Activated CD8-positive, alpha-beta T cell treated with anti-CD3 and anti-CD28 coated beads for 36 hours (primary cell): ENCODE data around the gene LRFN2. TPM values are rescaled to one million over a fixed set of nuclear protein-coding genes. Genes with fewer than 3 reads are reported as not detected.

Source experiments
- ATAC-seq: fragments of 200-7000 bp; cut with Tn5 transposase; one replicate; pipeline ENCODE4 v1.10.0; 2021; ENCODE audit warnings: mild to moderate bottlenecking, moderate library complexity
- CTCF ChIA-PET: fragments of 350-600 bp; sonication (Branson Sonifier 250); formaldehyde crosslinking; loops from one replicate; lab custom pipeline; 2021; ENCODE audit warnings: antibody characterized with exemption; lab: Charles Lee
- POLR2A ChIA-PET: fragments of 350-600 bp; sonication (Branson Sonifier 250); formaldehyde crosslinking; loops from one replicate; lab custom pipeline; 2021; ENCODE audit warnings: antibody characterized with exemption; lab: Charles Lee
- DNase-seq: peaks from one replicate; pipeline ENCODE4 v3.0.0-alpha.2; 2020
- H3K27ac Mint-ChIP-seq: one replicate; pipeline ENCODE4 v1.8.0; 2021; ENCODE audit warnings: mild to moderate bottlenecking, mixed read lengths
- H3K27me3 Mint-ChIP-seq: one replicate; pipeline ENCODE4 v1.8.0; 2021; ENCODE audit warnings: mixed read lengths
- H3K36me3 Mint-ChIP-seq: one replicate; pipeline ENCODE4 v1.8.0; 2021; ENCODE audit warnings: low read depth, mixed read lengths
- H3K4me1 Mint-ChIP-seq: one replicate; pipeline ENCODE4 v1.8.0; 2021; ENCODE audit warnings: low read depth, mixed read lengths
- H3K4me3 Mint-ChIP-seq: one replicate; pipeline ENCODE4 v1.8.0; 2021; ENCODE audit warnings: mild to moderate bottlenecking, moderate library complexity, mixed read lengths
- H3K9me3 Mint-ChIP-seq: one replicate; pipeline ENCODE4 v1.8.0; 2021; ENCODE audit warnings: mixed read lengths
- CTCF ChIP-seq: fragments of 200-600 bp; IDR thresholded peaks from one replicate; pipeline ENCODE4 v1.8.0; 2022; ENCODE audit warnings: antibody characterized with exemption, mild to moderate bottlenecking
- intact Hi-C: fragments of 100-400 bp; cut with micrococcal nuclease; formaldehyde crosslinking; loops from one replicate; pipeline ENCODE4 v1.10.0; 2022
- total RNA-seq, 2 experiments: library from RNA; stranded (reverse); gene quantifications; one replicate each; pipeline ENCODE4 v1.2.3, GENCODE V29; 2021

Gene LRFN2
- total RNA-seq, 2 experiments from 2014 or later = not detected

DNA sequence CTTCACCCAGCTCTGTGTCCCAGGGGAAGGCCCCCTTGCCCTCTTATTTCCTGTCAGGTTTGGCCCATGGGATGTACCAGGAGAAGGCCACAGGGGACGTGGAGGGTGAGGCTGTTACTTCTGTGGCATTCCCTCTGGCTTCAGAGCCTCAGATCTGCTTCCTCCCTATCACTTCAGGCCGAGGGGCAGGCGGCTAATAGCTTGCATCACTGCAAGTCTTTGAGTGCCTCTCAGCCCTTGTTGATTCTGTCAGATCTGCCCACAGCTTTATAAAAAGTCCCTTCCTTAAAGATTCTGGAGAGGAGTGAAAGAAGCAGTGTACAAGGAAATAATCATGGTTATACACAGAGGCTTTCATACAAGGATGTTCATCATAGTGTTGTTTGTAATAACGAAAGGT lies 86.9 kb downstream of the LRFN2 start:
- H3K4me3 Mint-ChIP-seq = no peak overlapping the region
- peaks cover 2% of the 10 kb centered on the region for H3K27me3 Mint-ChIP-seq
- no peak for ATAC-seq
- POLR2A ChIA-PET = no interaction called here
- intact Hi-C loops = no loop called here
- TF ChIP-seq CTCF = no peak
- DNase-seq = no peak
- no peaks in the 10 kb centered on the region for H3K36me3 Mint-ChIP-seq
- no peaks in the 10 kb centered on the region for H3K9me3 Mint-ChIP-seq
- H3K27ac Mint-ChIP-seq = no peak overlapping the region
- CTCF ChIA-PET = no interaction called here
- H3K4me1 Mint-ChIP-seq = no peaks in the 10 kb centered on the region

DNA sequence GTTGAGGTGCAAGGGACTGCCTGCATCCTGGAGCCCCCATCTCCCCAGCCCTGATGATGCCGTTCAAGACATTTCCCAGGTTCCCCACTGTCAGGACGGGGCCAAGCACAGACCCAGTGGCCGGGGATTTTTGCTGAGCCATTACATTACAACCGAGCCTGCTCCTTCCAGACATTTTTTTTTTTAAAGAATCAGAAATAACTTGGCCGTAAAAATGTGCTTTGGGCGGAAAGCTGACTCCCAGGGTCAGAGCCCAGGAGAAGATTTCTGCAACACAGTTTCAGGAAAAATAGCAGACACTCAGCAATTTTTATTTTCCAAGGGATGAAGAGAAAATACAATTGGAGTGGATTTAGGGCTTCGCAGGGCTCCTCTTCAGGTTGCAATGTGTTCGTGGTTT lies 87.9 kb downstream of the LRFN2 start:
- DNase-seq (no peak), ATAC-seq (no peak)
- Mint-ChIP-seq H3K4me1 (no peaks in the 10 kb centered on the region), H3K9me3 (no peaks in the 10 kb centered on the region), H3K4me3 (no peak overlapping the region), H3K27me3 (peaks cover 2% of the 10 kb centered on the region), H3K36me3 (no peaks in the 10 kb centered on the region), H3K27ac (no peak overlapping the region)
- intact Hi-C loops = no loop called here
- no peak for TF ChIP-seq CTCF
- ChIA-PET POLR2A (no interaction called here), CTCF (no interaction called here)

GRCh38 chr6:40498148-40498547 lies 89.0 kb downstream of the LRFN2 start:
- POLR2A ChIA-PET = no interaction called here
- no peak overlapping the region for H3K27ac Mint-ChIP-seq
- no peak for DNase-seq
- no peak overlapping the region for H3K4me3 Mint-ChIP-seq
- no peak for TF ChIP-seq CTCF
- H3K9me3 Mint-ChIP-seq = no peaks in the 10 kb centered on the region
- H3K36me3 Mint-ChIP-seq = no peaks in the 10 kb centered on the region
- H3K4me1 Mint-ChIP-seq = no peaks in the 10 kb centered on the region
- ATAC-seq = no peak
- intact Hi-C loops = no loop called here
- CTCF ChIA-PET = no interaction called here
- H3K27me3 Mint-ChIP-seq = peaks cover 2% of the 10 kb centered on the region

DNA sequence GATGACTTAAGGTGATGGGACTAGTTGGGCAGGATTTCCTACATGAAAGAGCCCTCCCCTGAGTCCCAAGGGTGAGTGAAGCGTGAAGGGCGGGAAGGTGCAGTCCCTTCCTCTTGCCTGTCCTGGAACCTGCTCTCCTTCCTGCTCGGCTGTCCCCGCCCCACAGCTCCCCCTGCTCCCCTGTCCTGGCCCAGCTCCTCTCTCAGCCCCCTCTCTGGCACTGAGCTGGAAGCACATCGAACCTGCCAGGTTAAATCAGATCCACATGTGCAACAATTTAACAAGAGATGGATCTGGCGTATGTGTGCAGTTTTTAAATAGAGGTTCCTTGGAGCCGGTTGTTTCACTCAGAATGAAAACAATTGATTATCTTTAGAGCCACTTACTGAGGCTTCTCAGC lies 95.0 kb downstream of the LRFN2 start:
- ChIA-PET CTCF (no interaction called here), POLR2A (no interaction called here)
- no peaks in the 10 kb centered on the region for H3K36me3 Mint-ChIP-seq
- no peak overlapping the region for H3K27ac Mint-ChIP-seq
- DNase-seq (no peak), ATAC-seq (no peak)
- no peaks in the 10 kb centered on the region for H3K4me1 Mint-ChIP-seq
- peaks cover 1% of the 10 kb centered on the region for H3K27me3 Mint-ChIP-seq
- H3K4me3 Mint-ChIP-seq = no peak overlapping the region
- no peaks in the 10 kb centered on the region for H3K9me3 Mint-ChIP-seq
- intact Hi-C loops = no loop called here
- no peak for TF ChIP-seq CTCF

DNA sequence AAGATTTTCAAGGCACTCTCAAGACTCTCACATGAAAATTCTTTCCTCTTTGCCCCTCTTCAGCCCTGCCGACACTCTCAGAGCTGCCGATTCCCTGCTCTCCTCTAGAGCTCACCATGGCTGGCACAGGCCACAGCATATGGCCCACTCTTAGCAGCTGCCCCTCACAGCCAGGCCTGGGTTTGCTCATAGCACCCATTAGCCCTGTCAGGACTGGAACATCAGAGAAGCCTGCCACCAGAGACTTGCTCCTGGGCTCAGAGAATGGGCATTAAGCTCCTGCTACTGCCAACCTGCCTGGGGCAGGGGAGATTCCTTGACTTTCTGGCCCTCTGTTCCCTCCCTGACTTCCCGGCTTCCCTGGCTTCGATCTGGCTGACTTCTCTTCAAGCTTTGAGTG lies 96.7 kb downstream of the LRFN2 start:
- POLR2A ChIA-PET = no interaction called here
- intact Hi-C loops = no loop called here
- ATAC-seq = no peak
- H3K27ac Mint-ChIP-seq = no peak overlapping the region
- no peak for DNase-seq
- no peaks in the 10 kb centered on the region for H3K4me1 Mint-ChIP-seq
- H3K36me3 Mint-ChIP-seq = no peaks in the 10 kb centered on the region
- no peak for TF ChIP-seq CTCF
- no peak overlapping the region for H3K4me3 Mint-ChIP-seq
- CTCF ChIA-PET = interaction anchor here (1.0 kb wide), 1 partner anchor 97 kb away, joined by 3 read pairs; no protein-coding TSS in a partner anchor
- H3K9me3 Mint-ChIP-seq = no peaks in the 10 kb centered on the region
- peaks cover 1% of the 10 kb centered on the region for H3K27me3 Mint-ChIP-seq
